ENCODE data around the gene XYLB.

- TF ChIP-seq POLR2A (IDR thresholded peaks at IDR 0.05) (no peak), CTCF (IDR thresholded peaks at IDR 0.05) (no peak), POLR2AphosphoS5 (IDR thresholded peaks at IDR 0.05) (no peak), EP300 (IDR thresholded peaks at IDR 0.05) (no peak)
Observed at GRCh38 chr3:38318766-38319671, 27.6 kb upstream of the XYLB start.

Measured in upper lobe of left lung (tissue), 4 donors.